ENCODE measurements around the gene TOLLIP. TPM values are rescaled to one million over a fixed set of nuclear protein-coding genes. Genes with fewer than 3 reads are reported as not detected.
A peak's percentile ranks its signal among the peaks of the same experiment; 100 is the strongest.

Gene TOLLIP
- total RNA-seq, 2 donors from 2014 or later: 40.2 to 56.3 TPM

DNA sequence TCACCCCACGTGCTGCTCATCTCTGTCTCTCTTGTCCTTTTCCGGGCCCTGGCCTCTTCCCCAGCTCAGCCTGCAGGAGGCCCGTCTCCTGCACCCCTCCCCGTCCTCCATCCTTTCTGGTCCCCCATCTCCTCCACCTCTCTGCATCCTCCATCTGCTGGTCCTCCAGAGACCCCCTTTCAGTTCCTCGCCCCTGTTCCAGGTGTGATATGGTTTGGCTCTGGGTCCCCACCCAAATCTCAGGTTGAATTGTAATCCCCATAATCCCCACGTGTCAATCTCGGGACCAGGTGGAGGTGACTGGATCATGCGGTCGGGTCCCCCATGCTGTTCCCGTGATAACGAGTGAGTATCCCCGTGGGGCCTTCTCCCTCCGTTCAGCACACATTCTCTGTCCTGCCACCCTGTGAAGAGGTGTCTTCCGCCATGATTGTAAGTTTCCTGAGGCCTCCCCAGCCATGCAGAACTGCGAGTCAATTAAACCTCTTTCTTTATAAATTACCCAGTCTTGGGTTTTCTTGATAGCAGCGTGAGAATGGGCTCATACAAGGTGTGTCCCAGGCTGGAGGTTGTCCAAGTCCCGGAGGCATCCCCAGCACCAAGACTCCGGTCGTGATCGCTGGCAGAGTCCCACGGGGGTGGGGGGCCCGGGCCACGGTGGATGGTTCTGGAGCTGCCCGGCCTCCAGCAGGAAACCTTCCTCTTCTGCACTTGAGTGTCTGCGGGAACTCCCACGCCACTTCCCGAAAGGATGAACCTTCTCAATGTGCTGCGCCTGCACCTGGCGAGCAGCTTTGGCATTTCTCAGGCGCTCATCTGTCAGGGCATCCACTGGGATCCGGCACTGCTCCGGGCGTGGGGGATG, 29.0 kb upstream of the TOLLIP start:
- no peak overlapping the region for H3K27ac Mint-ChIP-seq
- no peaks in the 10 kb centered on the region for H3K4me1 Mint-ChIP-seq
- H3K36me3 Mint-ChIP-seq (ENCODE audit: low read depth): no peaks in the 10 kb centered on the region
- ATAC-seq (no peak), DNase-seq (no peak)
- H3K9me3 ChIP-seq (ENCODE audit: control insufficient read depth, low read length, poor library complexity, severe bottlenecking): no peaks in the 10 kb centered on the region
- H3K27me3 Mint-ChIP-seq: no peaks in the 10 kb centered on the region
- no peak overlapping the region for H3K4me3 Mint-ChIP-seq

DNA sequence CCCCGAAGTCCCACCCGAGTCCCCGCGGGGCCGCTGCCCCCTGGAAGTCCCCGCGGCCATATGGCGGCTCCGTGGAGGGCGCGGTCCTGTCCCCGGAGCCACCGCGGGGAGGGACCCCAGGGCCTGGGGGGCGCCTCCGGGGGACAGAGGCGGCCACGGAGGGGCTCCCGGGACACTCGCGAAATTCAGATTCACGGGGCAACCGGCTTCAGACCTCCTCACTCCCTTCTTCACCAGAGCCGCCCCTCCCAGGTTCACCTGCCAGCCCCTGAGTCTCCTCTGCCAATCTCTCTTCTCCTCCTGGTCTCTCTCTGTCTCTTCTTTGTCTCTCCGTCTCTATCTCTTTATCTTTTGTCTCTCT, 28.2 kb upstream of the TOLLIP start:
- ATAC-seq (no peak), DNase-seq (no peak)
- Mint-ChIP-seq H3K27me3 (no peaks in the 10 kb centered on the region), H3K36me3 (ENCODE audit: low read depth) (no peaks in the 10 kb centered on the region), H3K4me3 (peak overlapping the region; percentile 0), H3K4me1 (no peaks in the 10 kb centered on the region), H3K27ac (no peak overlapping the region)
- no peaks in the 10 kb centered on the region for H3K9me3 ChIP-seq (ENCODE audit: control insufficient read depth, low read length, poor library complexity, severe bottlenecking)

- no peaks in the 10 kb centered on the region for H3K36me3 Mint-ChIP-seq (ENCODE audit: low read depth)
- H3K4me3 Mint-ChIP-seq: no peak overlapping the region
- DNase-seq (peak; percentile 32 to 50 (median 46)), ATAC-seq (peak; percentile 78)
- no peaks in the 10 kb centered on the region for H3K27me3 Mint-ChIP-seq
- H3K4me1 Mint-ChIP-seq: no peaks in the 10 kb centered on the region
- H3K9me3 ChIP-seq (ENCODE audit: control insufficient read depth, low read length, poor library complexity, severe bottlenecking): no peaks in the 10 kb centered on the region
- H3K27ac Mint-ChIP-seq: no peak overlapping the region
Measured at GRCh38 chr11:1336836-1337646, 27.6 kb upstream of the TOLLIP start.

DNA sequence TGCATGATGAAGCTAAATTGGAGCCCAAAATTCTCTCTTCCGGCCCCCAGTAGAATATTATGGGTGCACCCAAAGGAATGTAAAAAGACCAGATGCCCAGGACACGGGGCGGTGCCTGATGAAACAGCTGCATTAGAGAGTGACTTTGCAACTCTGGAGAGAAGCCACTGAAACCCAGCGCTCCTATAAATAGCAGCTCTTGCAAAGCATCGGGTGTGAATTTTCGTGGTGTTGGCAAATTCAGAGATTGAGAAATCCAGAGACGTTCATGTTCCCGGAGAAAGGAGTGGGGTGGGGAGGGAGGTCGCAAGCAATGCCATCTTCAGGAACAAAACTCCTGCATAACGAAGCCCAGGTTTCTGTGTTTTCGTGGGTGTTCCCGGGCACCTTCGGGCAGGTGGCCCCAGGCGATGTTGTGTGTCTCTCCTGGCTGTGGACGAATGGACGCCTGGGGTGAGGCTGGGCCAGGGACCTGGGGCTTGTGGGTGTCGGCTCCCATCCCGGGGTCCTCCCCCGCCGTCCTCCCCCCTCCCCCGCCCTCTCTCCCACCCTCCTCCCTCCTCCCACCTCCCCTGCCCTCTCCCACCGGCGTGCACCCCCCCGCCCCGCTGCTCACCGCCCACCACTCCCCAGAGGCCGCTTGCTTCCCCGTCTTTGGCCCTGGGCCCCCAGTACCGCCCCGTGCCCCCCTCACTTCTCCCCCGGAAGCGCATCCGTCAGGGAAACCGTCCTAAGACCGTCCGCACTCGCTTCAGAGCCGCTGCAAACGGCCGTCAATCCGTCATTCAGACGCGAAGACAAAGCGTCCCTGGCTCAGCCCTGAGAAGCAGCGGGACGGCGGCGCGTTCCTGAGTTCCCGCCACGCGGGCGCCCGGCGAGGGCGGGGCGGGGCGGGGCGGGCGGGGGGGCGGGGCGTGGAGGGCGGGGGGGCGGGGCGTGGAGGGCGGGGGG, 26.7 kb upstream of the TOLLIP start:
- Mint-ChIP-seq H3K27ac (no peak overlapping the region), H3K36me3 (ENCODE audit: low read depth) (no peaks in the 10 kb centered on the region)
- peak; percentile 62 for ATAC-seq

DNA sequence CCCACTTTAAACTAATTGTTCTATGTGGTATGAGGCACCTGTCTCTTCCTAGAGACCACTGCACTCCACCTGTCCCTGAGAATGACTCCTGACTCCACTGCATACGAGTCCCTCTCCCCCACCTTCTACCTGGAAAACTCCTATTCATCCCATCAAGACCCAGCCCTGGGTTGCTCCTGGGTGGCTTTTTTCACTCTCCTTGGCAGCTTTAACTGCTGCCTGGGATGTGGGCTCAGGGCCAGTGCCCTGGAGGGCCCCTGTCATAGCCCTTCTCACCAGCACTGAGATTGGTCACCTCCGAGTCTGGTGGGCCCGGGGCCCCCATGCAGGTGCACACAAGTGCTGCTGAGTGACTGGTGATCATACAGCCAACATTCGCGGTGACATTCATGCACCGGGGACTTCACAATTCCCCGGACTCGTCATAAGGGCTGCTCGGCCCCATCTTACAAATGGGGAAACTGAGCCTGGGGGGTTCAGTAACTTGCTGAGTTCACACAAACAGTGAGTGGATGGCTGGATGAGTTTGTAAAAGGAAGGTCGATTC, 25.9 kb upstream of the TOLLIP start:
- Mint-ChIP-seq H3K4me1 (no peaks in the 10 kb centered on the region), H3K27ac (no peak overlapping the region), H3K36me3 (ENCODE audit: low read depth) (no peaks in the 10 kb centered on the region), H3K27me3 (no peaks in the 10 kb centered on the region), H3K4me3 (no peak overlapping the region)
- H3K9me3 ChIP-seq (ENCODE audit: control insufficient read depth, low read length, poor library complexity, severe bottlenecking): no peaks in the 10 kb centered on the region
- ATAC-seq (no peak), DNase-seq (no peak)

More for the DNA sequence above, 26.7 kb upstream of the TOLLIP start:
- peak overlapping the region; percentile 41 for H3K4me3 Mint-ChIP-seq
- DNase-seq: peak; percentile 36 to 58 (median 53)
- H3K27me3 Mint-ChIP-seq: no peaks in the 10 kb centered on the region
- H3K4me1 Mint-ChIP-seq: no peaks in the 10 kb centered on the region
- H3K9me3 ChIP-seq (ENCODE audit: control insufficient read depth, low read length, poor library complexity, severe bottlenecking): no peaks in the 10 kb centered on the region

DNA sequence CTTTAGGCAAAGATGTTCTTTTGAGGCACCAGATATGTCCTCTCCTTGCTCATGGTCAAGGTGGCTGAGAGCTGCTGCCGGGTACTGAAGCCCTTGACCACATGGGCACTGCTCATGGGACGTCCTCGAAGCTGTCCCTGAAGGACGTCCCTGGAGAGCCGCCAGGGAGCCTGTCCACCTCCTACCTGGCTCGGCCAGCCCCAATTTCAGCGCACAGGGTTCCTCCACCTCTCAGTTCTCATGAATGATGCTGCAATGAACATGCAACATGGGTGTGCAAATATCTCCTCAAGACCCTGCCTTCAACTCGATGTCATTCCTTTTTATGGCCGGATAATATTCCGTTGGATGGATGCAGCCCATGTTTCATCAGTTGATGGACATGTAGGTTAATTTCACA, 24.4 kb upstream of the TOLLIP start:
- Mint-ChIP-seq H3K27me3 (no peaks in the 10 kb centered on the region), H3K4me1 (no peaks in the 10 kb centered on the region), H3K36me3 (ENCODE audit: low read depth) (no peaks in the 10 kb centered on the region), H3K4me3 (no peak overlapping the region), H3K27ac (no peak overlapping the region)
- ATAC-seq (no peak), DNase-seq (no peak)
- H3K9me3 ChIP-seq (ENCODE audit: control insufficient read depth, low read length, poor library complexity, severe bottlenecking): no peaks in the 10 kb centered on the region

DNA sequence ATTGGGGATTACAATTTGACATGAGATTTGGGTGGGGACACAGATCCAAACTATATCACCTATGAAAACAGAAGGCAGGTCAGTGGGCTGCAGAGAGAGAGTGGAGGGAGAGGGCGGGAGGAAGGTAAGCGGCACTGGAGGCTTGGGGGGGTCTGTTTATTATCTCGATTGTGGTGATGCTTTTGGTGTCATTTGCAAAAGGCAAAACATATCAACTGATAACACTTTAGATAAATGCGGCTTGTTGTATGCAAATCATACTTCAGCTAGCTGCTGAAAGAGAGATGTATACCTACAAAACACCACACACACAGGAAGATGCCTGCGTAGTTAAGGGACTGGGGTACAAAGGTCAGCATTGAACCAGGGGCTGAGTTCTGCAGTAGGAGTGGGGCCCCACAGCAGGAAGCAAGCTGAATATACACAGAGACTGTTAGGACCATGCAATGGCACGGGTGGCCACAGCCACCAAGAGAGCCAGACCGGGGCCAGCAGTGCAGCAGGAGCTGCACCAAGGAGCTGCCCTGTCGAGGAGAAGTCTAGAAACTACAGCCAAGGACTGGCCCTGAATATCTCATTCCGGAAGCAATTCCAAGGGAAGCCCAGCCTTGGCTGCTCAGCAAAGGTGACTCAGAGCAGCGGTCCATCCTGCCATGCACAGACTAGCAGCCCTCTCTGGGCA, 23.8 kb upstream of the TOLLIP start:
- Mint-ChIP-seq H3K36me3 (ENCODE audit: low read depth) (no peaks in the 10 kb centered on the region), H3K4me3 (no peak overlapping the region), H3K27ac (no peak overlapping the region), H3K27me3 (no peaks in the 10 kb centered on the region), H3K4me1 (no peaks in the 10 kb centered on the region)
- H3K9me3 ChIP-seq (ENCODE audit: control insufficient read depth, low read length, poor library complexity, severe bottlenecking): no peaks in the 10 kb centered on the region
- no peak for ATAC-seq
- no peak for DNase-seq

DNA sequence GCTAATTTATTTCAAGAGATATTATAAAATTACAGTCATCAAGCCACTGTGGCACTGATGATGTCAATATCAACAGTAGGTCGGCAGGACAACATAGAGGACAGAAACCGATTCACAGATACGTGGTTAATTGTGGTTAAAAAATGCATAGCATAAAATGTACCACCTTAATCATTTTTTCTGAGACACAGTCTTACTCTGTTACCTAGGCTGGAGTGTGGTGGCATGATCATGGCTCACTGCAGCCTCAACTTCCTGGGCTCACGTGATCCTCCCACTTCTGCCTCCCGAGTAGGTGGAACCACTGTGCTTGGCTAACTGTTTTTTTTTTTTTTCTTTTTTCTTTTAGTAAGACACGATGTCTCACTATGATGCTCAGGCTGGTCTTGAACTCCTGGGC, 21.0 kb upstream of the TOLLIP start:
- ATAC-seq (no peak), DNase-seq (no peak)
- Mint-ChIP-seq H3K27ac (no peak overlapping the region), H3K36me3 (ENCODE audit: low read depth) (no peaks in the 10 kb centered on the region), H3K27me3 (peaks cover 5% of the 10 kb centered on the region), H3K4me3 (no peak overlapping the region), H3K4me1 (no peaks in the 10 kb centered on the region)
- H3K9me3 ChIP-seq (ENCODE audit: control insufficient read depth, low read length, poor library complexity, severe bottlenecking): peaks cover 5% of the 10 kb centered on the region

DNA sequence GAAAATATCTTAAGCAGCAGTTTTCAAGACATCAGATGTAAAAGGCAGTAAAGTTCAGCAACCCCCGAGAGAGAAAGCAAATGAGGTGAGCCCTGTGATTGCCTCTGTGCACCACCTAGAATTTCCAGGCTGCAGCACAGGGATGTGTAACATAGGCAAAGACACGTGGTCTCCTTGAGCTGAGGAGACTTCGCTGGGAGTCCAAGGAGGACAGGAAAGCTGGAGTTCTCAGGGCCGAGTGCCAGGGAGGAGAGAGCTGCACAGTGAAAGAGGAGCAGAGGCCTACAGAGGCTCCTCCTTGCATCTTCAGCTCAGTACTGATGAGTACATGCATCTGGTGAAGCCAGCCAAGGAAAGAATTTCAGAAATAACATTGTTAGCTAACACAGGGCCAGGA, 17.6 kb upstream of the TOLLIP start:
- H3K9me3 ChIP-seq (ENCODE audit: control insufficient read depth, low read length, poor library complexity, severe bottlenecking): peaks cover 5% of the 10 kb centered on the region
- H3K27me3 Mint-ChIP-seq: peaks cover 30% of the 10 kb centered on the region
- no peak overlapping the region for H3K4me3 Mint-ChIP-seq
- peaks cover 3% of the 10 kb centered on the region for H3K36me3 Mint-ChIP-seq (ENCODE audit: low read depth)
- H3K4me1 Mint-ChIP-seq: peaks cover 7% of the 10 kb centered on the region
- ATAC-seq (no peak), DNase-seq (no peak)
- H3K27ac Mint-ChIP-seq: no peak overlapping the region

GRCh38 chr11:1326435-1327063, 17.1 kb upstream of the TOLLIP start:
- Mint-ChIP-seq H3K27ac (no peak overlapping the region), H3K36me3 (ENCODE audit: low read depth) (peaks cover 3% of the 10 kb centered on the region), H3K4me1 (peaks cover 7% of the 10 kb centered on the region), H3K4me3 (peak overlapping the region; percentile 43), H3K27me3 (peaks cover 35% of the 10 kb centered on the region)
- no peak for DNase-seq
- H3K9me3 ChIP-seq (ENCODE audit: control insufficient read depth, low read length, poor library complexity, severe bottlenecking): peaks cover 5% of the 10 kb centered on the region
- no peak for ATAC-seq

DNA sequence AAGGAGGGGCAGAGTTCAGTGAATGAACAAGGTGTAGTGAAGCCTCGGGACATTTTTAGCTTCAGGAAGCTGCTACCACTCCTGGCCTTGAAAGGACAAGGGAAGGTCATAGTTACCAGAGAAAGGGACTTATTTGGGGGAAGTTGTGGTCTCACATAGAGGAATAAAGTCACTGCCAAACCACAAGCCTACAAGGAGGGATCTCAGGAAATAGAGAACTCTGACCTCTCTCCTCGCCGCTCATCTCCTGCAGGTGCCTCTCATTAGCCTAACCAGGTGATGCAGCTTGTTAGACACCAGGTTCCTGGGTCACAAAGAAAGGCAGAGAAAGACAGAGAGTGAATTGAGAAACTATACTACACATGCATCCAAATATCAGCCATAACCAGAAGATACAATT, 14.3 kb upstream of the TOLLIP start:
- H3K9me3 ChIP-seq (ENCODE audit: control insufficient read depth, low read length, poor library complexity, severe bottlenecking): peaks cover 5% of the 10 kb centered on the region
- H3K27ac Mint-ChIP-seq: no peak overlapping the region
- H3K4me1 Mint-ChIP-seq: peaks cover 7% of the 10 kb centered on the region
- H3K4me3 Mint-ChIP-seq: no peak overlapping the region
- peaks cover 49% of the 10 kb centered on the region for H3K27me3 Mint-ChIP-seq
- ATAC-seq: no peak
- DNase-seq: no peak
- peaks cover 4% of the 10 kb centered on the region for H3K36me3 Mint-ChIP-seq (ENCODE audit: low read depth)

GRCh38 chr11:1317993-1318392, 8.6 kb upstream of the TOLLIP start:
- H3K27me3 Mint-ChIP-seq: peaks cover 35% of the 10 kb centered on the region
- peaks cover 4% of the 10 kb centered on the region for H3K4me1 Mint-ChIP-seq
- no peak overlapping the region for H3K27ac Mint-ChIP-seq
- H3K36me3 Mint-ChIP-seq (ENCODE audit: low read depth): peaks cover 7% of the 10 kb centered on the region
- DNase-seq: no peak
- H3K4me3 Mint-ChIP-seq: no peak overlapping the region
- no peaks in the 10 kb centered on the region for H3K9me3 ChIP-seq (ENCODE audit: control insufficient read depth, low read length, poor library complexity, severe bottlenecking)
- ATAC-seq: no peak
